HepG2 (cell line): ENCODE results near the gene SOCS1. TPM values are rescaled to one million over a fixed set of nuclear protein-coding genes. Genes with fewer than 3 reads are reported as not detected.

Experiments used
- IRF2 ChIP-seq: IDR thresholded peaks from 2 replicates; pipeline ENCODE4 v1.6.1; 2018; ENCODE audit warnings: missing genetic modification reagents, missing compliant biosample characterization
- KAT2B ChIP-seq: fragments of 150-350 bp; IDR thresholded peaks from 2 replicates; pipeline ENCODE4 v1.6.1; 2014; ENCODE audit warnings: low read depth, low read length, borderline replicate concordance
- NR2F6 ChIP-seq, 2 experiments: IDR thresholded peaks; 2 replicates each; pipeline ENCODE4 v1.6.1; 2016; ENCODE audit warnings: antibody characterized with exemption in 1 of 2, mild to moderate bottlenecking in 1 of 2
- POLR2AphosphoS5 ChIP-seq: IDR thresholded peaks from 2 replicates; pipeline ENCODE4 v1.6.1; 2012; ENCODE audit warnings: low read depth, low read length
- RBAK ChIP-seq: sonication (generic); formaldehyde crosslinking; IDR thresholded peaks from 2 replicates; pipeline ENCODE4 v1.5.1; 2020; ENCODE audit warnings: mild to moderate bottlenecking, missing genetic modification reagents
- RFXANK ChIP-seq: IDR thresholded peaks from 2 replicates; pipeline ENCODE4 v1.6.1; 2016
- SAP130 ChIP-seq: IDR thresholded peaks from 2 replicates; pipeline ENCODE4 v1.6.1; 2016; ENCODE audit warnings: low read depth
- SIX1 ChIP-seq: sonication (generic); formaldehyde crosslinking; IDR thresholded peaks from 2 replicates; pipeline ENCODE4 v1.4.0; 2020; ENCODE audit warnings: missing genetic modification reagents, borderline replicate concordance
- ZFP82 ChIP-seq: sonication (generic); formaldehyde crosslinking; IDR thresholded peaks from 2 replicates; pipeline ENCODE4 v1.5.1; 2020; ENCODE audit warnings: mild to moderate bottlenecking, missing genetic modification reagents, borderline replicate concordance
- ZFYVE20 ChIP-seq: sonication (generic); formaldehyde crosslinking; IDR thresholded peaks from 2 replicates; pipeline ENCODE4 v1.8.0; 2023; ENCODE audit warnings: low read depth, mild to moderate bottlenecking, moderate library complexity, missing genetic modification reagents, borderline replicate concordance
- ZNF138 ChIP-seq: sonication (generic); formaldehyde crosslinking; IDR thresholded peaks from 2 replicates; pipeline ENCODE4 v1.5.0; 2020; ENCODE audit warnings: mild to moderate bottlenecking, low read depth, missing genetic modification reagents
- ZNF232 ChIP-seq: sonication (generic); formaldehyde crosslinking; IDR thresholded peaks from 2 replicates; pipeline ENCODE4 v1.4.0; 2020; ENCODE audit warnings: missing genetic modification reagents, borderline replicate concordance
- ZNF235 ChIP-seq: sonication (generic); formaldehyde crosslinking; IDR thresholded peaks from 2 replicates; pipeline ENCODE4 v1.8.1; 2023; ENCODE audit warnings: mild to moderate bottlenecking, missing genetic modification reagents, borderline replicate concordance
- ZNF335 ChIP-seq: sonication (generic); formaldehyde crosslinking; IDR thresholded peaks from 2 replicates; pipeline ENCODE4 v1.4.0; 2020; ENCODE audit warnings: missing genetic modification reagents
- ZNF572 ChIP-seq: sonication (generic); formaldehyde crosslinking; IDR thresholded peaks from 2 replicates; pipeline ENCODE4 v1.5.1; 2020; ENCODE audit warnings: mild to moderate bottlenecking, missing genetic modification reagents
- ZNF761 ChIP-seq: sonication (generic); formaldehyde crosslinking; conservative IDR thresholded peaks from 2 replicates; pipeline ENCODE4 v1.4.0; 2020; ENCODE audit warnings: mild to moderate bottlenecking, missing genetic modification reagents
- ZNF879 ChIP-seq: sonication (generic); formaldehyde crosslinking; IDR thresholded peaks from 2 replicates; pipeline ENCODE4 v1.8.1; 2023; ENCODE audit warnings: missing genetic modification reagents
- polyA plus RNA-seq, 8 experiments: library from polyadenylated mRNA; depleted of rRNA in 3 of 8; stranded (reverse) in 7 of 8; unstranded in 1 of 8; fragments of >200 nt; fragmentation: Illumina TruSeq in 4 of 8; extraction: Trizol in 4 of 8; gene quantifications; 2 replicates each; pipeline versions ENCODE4 v1.2.1 to v1.2.3, GENCODE V29; 2011 to 2016; ENCODE audit warnings: low read depth in 4 of 8, missing spikeins in 1 of 8, mixed read lengths in 1 of 8; ENCODE audit not compliant: insufficient read depth in 1 of 8
- total RNA-seq, 5 experiments: library from RNA; depleted of rRNA; stranded (reverse); fragments of >200 nt; fragmentation: Illumina TruSeq; extraction: Trizol; gene quantifications; 2 replicates each; pipeline ENCODE4 v1.2.3, GENCODE V29; 2016; ENCODE audit warnings: low read depth in 1 of 5
- TF ChIP-seq, protein P1 (sequence below): sonication (generic); formaldehyde crosslinking; IDR thresholded peaks from 2 replicates; pipeline ENCODE4 v1.4.0; 2020; ENCODE audit warnings: mild to moderate bottlenecking, missing genetic modification reagents
- TF ChIP-seq, protein P2 (sequence below): sonication (generic); formaldehyde crosslinking; IDR thresholded peaks from 2 replicates; pipeline ENCODE4 v1.5.0; 2020; ENCODE audit warnings: missing genetic modification reagents
- TF ChIP-seq, protein P3 (sequence below): sonication (generic); formaldehyde crosslinking; IDR thresholded peaks from 2 replicates; pipeline ENCODE4 v1.4.0; 2020; ENCODE audit warnings: mild to moderate bottlenecking, missing genetic modification reagents
- TF ChIP-seq, protein P4 (sequence below): sonication (generic); formaldehyde crosslinking; IDR thresholded peaks from 2 replicates; pipeline ENCODE4 v1.9.0; 2022; ENCODE audit warnings: missing genetic modification reagents, mild to moderate bottlenecking, borderline replicate concordance
- TF ChIP-seq, protein P5 (sequence below), 2 experiments: fragments of 450-650 bp in 1 of 2; sonication (generic) in 1 of 2; formaldehyde crosslinking; IDR thresholded peaks; 2 replicates each; pipeline versions ENCODE4 v1.5.0 to v1.8.0; 2020 to 2022; ENCODE audit warnings: mild to moderate bottlenecking in 1 of 2, missing genetic modification reagents in 1 of 2
- TF ChIP-seq, protein P6 (sequence below): sonication (generic); formaldehyde crosslinking; IDR thresholded peaks from 2 replicates; pipeline ENCODE4 v1.8.0; 2022; ENCODE audit warnings: missing genetic modification reagents, low read depth, mild to moderate bottlenecking, borderline replicate concordance

Gene SOCS1
- total and polyA plus RNA-seq, 2 of the 13 experiments (the other 11 are each of a cell fraction or from before 2014, with no cell fraction given) = 5.3 to 6.3 TPM

DNA sequence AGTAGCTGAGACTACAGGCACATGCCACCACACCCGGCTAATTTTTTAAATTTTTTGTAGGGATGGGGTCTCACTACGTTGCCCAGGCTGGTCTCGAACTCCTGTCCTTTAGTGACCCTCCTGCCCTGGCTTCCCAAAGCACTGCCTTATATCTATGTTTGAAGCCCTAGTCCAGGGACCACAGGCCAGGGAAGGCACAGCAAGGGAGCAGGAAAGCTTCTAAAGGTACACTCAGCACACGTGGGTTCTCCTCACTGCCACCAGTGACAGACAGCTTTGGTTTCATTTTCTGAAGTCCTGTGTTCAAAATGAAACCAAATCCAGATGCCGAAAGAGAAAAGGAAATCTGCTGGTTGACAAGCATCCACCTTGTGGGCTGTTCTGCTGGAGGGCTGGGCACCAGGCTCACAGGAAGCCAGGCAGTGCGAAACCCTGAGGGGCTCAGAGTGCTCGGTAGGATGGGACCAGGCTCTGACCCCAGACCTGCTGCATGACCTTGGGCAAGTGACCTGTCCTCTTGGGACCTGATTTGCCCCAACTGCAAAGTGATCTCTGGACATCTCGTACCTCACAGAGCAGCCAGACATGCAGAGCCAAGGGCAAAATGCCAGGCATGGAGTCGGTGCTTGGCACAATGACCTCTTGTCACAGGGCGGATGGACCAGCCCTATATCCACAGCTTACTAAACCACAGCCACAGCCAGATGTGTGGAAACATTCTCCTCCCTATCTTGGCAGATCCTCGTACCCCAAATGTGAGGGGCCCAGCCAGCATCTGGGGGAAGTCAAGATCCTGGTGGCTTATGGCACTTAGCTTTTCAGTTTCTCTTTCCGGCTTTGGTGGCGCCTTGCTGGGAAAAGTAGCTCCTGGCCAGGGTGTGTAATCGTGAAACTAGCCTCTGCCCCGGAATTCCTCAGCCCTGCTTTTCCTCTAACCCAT lies 2.8 kb upstream of the SOCS1 start (continued):
- TF ChIP-seq, protein P1, sequence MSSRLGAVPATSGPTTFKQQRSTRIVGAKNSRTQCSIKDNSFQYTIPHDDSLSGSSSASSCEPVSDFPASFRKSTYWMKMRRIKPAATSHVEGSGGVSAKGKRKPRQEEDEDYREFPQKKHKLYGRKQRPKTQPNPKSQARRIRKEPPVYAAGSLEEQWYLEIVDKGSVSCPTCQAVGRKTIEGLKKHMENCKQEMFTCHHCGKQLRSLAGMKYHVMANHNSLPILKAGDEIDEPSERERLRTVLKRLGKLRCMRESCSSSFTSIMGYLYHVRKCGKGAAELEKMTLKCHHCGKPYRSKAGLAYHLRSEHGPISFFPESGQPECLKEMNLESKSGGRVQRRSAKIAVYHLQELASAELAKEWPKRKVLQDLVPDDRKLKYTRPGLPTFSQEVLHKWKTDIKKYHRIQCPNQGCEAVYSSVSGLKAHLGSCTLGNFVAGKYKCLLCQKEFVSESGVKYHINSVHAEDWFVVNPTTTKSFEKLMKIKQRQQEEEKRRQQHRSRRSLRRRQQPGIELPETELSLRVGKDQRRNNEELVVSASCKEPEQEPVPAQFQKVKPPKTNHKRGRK (CRISPR knock-in tag) = no peak; the same call in 1 of the 2 replicates
- TF ChIP-seq POLR2AphosphoS5 = 0 out of 2 replicates have a peak, but pooled peaks have one; percentile 26
- no peak for TF ChIP-seq ZNF879 (CRISPR knock-in tag)
- TF ChIP-seq, protein P2, sequence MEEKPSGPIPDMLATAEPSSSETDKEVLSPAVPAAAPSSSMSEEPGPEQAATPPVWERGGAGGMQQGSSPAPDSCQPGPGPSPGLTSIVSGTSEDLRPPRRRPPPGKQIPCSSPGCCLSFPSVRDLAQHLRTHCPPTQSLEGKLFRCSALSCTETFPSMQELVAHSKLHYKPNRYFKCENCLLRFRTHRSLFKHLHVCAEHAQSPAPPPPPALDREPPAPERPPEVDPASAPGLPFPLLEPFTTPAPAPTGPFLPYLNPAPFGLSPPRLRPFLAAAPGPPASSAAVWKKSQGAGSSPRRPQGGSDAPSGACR = peak; percentile 34; the same call in 1 of the 2 replicates
- TF ChIP-seq, protein P3, sequence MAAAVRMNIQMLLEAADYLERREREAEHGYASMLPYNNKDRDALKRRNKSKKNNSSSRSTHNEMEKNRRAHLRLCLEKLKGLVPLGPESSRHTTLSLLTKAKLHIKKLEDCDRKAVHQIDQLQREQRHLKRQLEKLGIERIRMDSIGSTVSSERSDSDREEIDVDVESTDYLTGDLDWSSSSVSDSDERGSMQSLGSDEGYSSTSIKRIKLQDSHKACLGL (CRISPR knock-in tag) = peak; percentile 77
- no peak; the same call in 1 of the 2 replicates for TF ChIP-seq ZNF761
- 0 out of 2 replicates have a peak, but pooled peaks have one; percentile 77 for TF ChIP-seq ZNF138 (CRISPR knock-in tag)
- TF ChIP-seq KAT2B = no peak
- TF ChIP-seq RFXANK (CRISPR knock-in tag) = no peak
- TF ChIP-seq NR2F6 (IDR thresholded peaks at IDR 0.05) = peak; percentile 51
- peak; percentile 86 for TF ChIP-seq NR2F6 (CRISPR knock-in tag; IDR thresholded peaks at IDR 0.05)
- TF ChIP-seq ZFYVE20 = no peak
- TF ChIP-seq, protein P4, sequence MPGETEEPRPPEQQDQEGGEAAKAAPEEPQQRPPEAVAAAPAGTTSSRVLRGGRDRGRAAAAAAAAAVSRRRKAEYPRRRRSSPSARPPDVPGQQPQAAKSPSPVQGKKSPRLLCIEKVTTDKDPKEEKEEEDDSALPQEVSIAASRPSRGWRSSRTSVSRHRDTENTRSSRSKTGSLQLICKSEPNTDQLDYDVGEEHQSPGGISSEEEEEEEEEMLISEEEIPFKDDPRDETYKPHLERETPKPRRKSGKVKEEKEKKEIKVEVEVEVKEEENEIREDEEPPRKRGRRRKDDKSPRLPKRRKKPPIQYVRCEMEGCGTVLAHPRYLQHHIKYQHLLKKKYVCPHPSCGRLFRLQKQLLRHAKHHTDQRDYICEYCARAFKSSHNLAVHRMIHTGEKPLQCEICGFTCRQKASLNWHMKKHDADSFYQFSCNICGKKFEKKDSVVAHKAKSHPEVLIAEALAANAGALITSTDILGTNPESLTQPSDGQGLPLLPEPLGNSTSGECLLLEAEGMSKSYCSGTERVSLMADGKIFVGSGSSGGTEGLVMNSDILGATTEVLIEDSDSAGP (CRISPR knock-in tag) = peak; percentile 92; the same call in 1 of the 2 replicates
- TF ChIP-seq ZFP82 (CRISPR knock-in tag) = peak; percentile 92; the same call in 1 of the 2 replicates
- TF ChIP-seq ZNF235 = no peak
- TF ChIP-seq, protein P5, sequence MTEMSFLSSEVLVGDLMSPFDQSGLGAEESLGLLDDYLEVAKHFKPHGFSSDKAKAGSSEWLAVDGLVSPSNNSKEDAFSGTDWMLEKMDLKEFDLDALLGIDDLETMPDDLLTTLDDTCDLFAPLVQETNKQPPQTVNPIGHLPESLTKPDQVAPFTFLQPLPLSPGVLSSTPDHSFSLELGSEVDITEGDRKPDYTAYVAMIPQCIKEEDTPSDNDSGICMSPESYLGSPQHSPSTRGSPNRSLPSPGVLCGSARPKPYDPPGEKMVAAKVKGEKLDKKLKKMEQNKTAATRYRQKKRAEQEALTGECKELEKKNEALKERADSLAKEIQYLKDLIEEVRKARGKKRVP (CRISPR knock-in tag; IDR thresholded peaks at IDR 0.05) = no peak
- TF ChIP-seq SIX1 (CRISPR knock-in tag) = peak; percentile 44; the same call in 1 of the 2 replicates
- TF ChIP-seq ZNF572 (CRISPR knock-in tag) = peak; percentile 97; the same call in 1 of the 2 replicates
- TF ChIP-seq SAP130 (CRISPR knock-in tag) = peak; percentile 57; the same call in 1 of the 2 replicates
- no peak for TF ChIP-seq ZNF232 (CRISPR knock-in tag)
- peak; percentile 54 for TF ChIP-seq IRF2
- TF ChIP-seq RBAK (CRISPR knock-in tag) = no peak
- TF ChIP-seq, protein P6, sequence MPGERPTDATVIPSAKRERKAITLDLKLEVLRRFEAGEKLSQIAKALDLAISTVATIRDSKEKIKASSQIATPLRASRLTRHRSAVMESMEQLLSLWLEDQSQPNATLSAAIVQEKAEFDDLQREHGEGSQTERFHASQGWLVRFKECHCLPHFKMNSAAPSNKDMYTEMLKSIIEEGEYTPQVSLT (CRISPR knock-in tag) = no peak
- TF ChIP-seq ZNF335 (CRISPR knock-in tag) = 0 out of 2 replicates have a peak, but pooled peaks have one; percentile 19
